T-cell (primary cell): ENCODE measurements around the gene ACAP2. TPM values are rescaled to one million over a fixed set of nuclear protein-coding genes. Genes with fewer than 3 reads are reported as not detected.

ENCODE experiments used
- ATAC-seq, 4 experiments: fragments of 200-7000 bp in 3 of 4; fragments of 150-1000 bp in 1 of 4; cut with Tn5 transposase; replicated peaks in 1 of 4; 1 replicate in 3 of 4; 2 replicates in 1 of 4; pipeline ENCODE4 v1.10.0; 2021; ENCODE audit warnings: moderate library complexity in 3 of 4, mild to moderate bottlenecking in 2 of 4, moderate number of reproducible peaks in 1 of 4
- CTCF ChIA-PET, 2 donors: fragments of 300-600 bp; sonication (Branson Sonifier 250); formaldehyde crosslinking; loops; one replicate each; lab custom pipeline; 2022; ENCODE audit warnings: antibody characterized with exemption in 2 of 2; lab: Charles Lee
- POLR2A ChIA-PET, 2 donors: fragments of 300-600 bp; sonication (Branson Sonifier 250); formaldehyde crosslinking; loops; one replicate each; lab custom pipeline; 2022; ENCODE audit warnings: antibody characterized with exemption in 2 of 2; lab: Charles Lee
- DNase-seq, 35 experiments: peaks; one replicate each; pipeline versions ENCODE4 v3.0.0 to v3.0.0-alpha.2; 2013 to 2023
- H3K27ac ChIP-seq: one replicate; pipeline ENCODE4 v1.5.1; 2013; ENCODE audit warnings: low read length
- H3K27me3 ChIP-seq, 2 experiments: replicated peaks in 1 of 2; 1 replicate in 1 of 2; 2 replicates in 1 of 2; pipeline versions ENCODE4 v1.6.1 to v1.7.0; 2013; ENCODE audit warnings: low read length in 1 of 2, mixed read lengths in 1 of 2; ENCODE audit not compliant: control insufficient read depth in 2 of 2, insufficient read depth in 2 of 2; ENCODE audit errors: extremely low read depth in 1 of 2
- H3K36me3 ChIP-seq, 2 donors: 1 replicate in 1 of 2; 2 replicates in 1 of 2; pipeline versions ENCODE4 v1.6.1 to v1.7.0; 2013; ENCODE audit warnings: low read length in 1 of 2; ENCODE audit not compliant: control insufficient read depth in 2 of 2, insufficient read depth in 1 of 2; ENCODE audit errors: extremely low read depth in 1 of 2
- H3K4me1 ChIP-seq, 2 experiments: 1 replicate in 1 of 2; 2 replicates in 1 of 2; pipeline versions ENCODE4 v1.6.1 to v1.7.0; 2013; ENCODE audit warnings: low read length in 2 of 2, mixed read lengths in 1 of 2; ENCODE audit not compliant: insufficient read depth in 2 of 2, control insufficient read depth in 1 of 2; ENCODE audit errors: extremely low read depth in 1 of 2
- H3K4me3 ChIP-seq, 2 donors: 1 replicate in 1 of 2; 2 replicates in 1 of 2; pipeline versions ENCODE4 v1.5.1 to v1.7.0; 2013; ENCODE audit warnings: mild to moderate bottlenecking in 2 of 2, low read length in 1 of 2, moderate library complexity in 1 of 2; ENCODE audit not compliant: control insufficient read depth in 1 of 2; ENCODE audit errors: extremely low read depth in 1 of 2
- H3K9me3 ChIP-seq: 2 replicates; pipeline ENCODE4 v1.7.0; 2013
- H3K27ac Mint-ChIP-seq, 2 donors: one replicate each; pipeline ENCODE4 v1.8.0; 2020 to 2021; ENCODE audit warnings: mild to moderate bottlenecking in 2 of 2, mixed read lengths in 2 of 2
- H3K27me3 Mint-ChIP-seq, 2 donors: one replicate each; pipeline ENCODE4 v1.8.0; 2021 to 2022; ENCODE audit warnings: mixed read lengths in 2 of 2
- H3K36me3 Mint-ChIP-seq: one replicate; pipeline ENCODE4 v1.8.0; 2021; ENCODE audit warnings: mixed read lengths
- H3K4me1 Mint-ChIP-seq, 3 donors: one replicate each; pipeline ENCODE4 v1.8.0; 2020 to 2022; ENCODE audit warnings: mixed read lengths in 3 of 3, mild to moderate bottlenecking in 1 of 3
- H3K4me3 Mint-ChIP-seq, 3 donors: one replicate each; pipeline ENCODE4 v1.8.0; 2020 to 2022; ENCODE audit warnings: mild to moderate bottlenecking in 3 of 3, mixed read lengths in 3 of 3, moderate library complexity in 3 of 3
- H3K9me3 Mint-ChIP-seq, 3 donors: one replicate each; pipeline ENCODE4 v1.8.0; 2020 to 2022; ENCODE audit warnings: mixed read lengths in 3 of 3
- WGBS: methylation state at CpG from one replicate; pipeline ENCODE4 v1.1.5; 2013; ENCODE audit warnings: missing lambda C conversion rate; ENCODE audit not compliant: insufficient coverage; 5-methylcytosine and 5-hydroxymethylcytosine counted together
- total RNA-seq, 35 experiments: library from RNA in 6 of 35; stranded (reverse) in 6 of 35; fragments of 120-200 nt in 1 of 35; gene quantifications; one replicate each; pipeline versions ENCODE4 v1.2.1 to v1.2.4 and lab custom pipeline; 2013 to 2026

The ACAP2 gene
- total RNA-seq, 5 donors from 2014 or later (not counting 1 experiment from before 2014, with no cell fraction given) = 63.6 to 90.7 (median 72.5) TPM

DNA sequence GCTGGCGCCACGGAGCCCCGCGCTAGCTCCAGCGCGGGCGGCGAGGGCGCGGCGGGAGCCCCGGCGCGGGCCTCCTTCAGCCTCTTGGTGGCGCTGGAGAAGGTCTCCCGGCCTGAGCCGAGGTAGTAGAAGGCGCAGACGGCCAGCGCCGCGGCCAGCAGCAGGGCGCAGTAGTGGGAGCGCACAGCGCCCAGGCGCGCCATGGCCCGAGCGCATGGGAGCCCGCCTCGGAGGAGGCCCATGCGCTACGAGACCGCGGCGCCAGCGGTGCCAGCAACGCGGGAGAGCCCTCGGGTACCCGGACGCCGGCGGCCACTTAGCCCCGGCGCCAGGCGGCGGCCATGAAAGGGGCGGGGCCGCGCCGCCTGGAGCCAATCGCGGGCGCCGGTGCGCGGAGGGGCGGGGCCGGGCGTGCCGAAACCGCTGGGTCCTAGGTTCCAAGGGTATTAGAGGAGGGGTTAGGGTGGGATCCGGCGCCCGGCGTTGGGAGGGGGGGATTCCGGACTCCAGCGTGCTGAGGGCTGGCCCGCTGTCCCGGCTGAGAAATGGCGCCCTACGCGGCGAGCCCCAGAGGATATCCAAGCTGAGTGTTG is 171.9 kb downstream of the ACAP2 start, which contains the start of gene XXYLT1:
Gene XXYLT1, minus strand, starts transcription at position 343 of the 593 bp plus-strand sequence. Its CDS starts 101 bp downstream, at position 242.
- ATAC-seq = peak; percentile 87 to 91 (median 88)
- peaks cover 23 to 30% (median 25%) of the 10 kb centered on the region in 3 donors for H3K4me1 Mint-ChIP-seq
- no peaks in the 10 kb centered on the region for H3K27me3 ChIP-seq
- CTCF ChIA-PET = interaction anchor here (0.5 to 2.9 kb wide), 38 partner anchors 9 to 875 kb away, joined by 3 to 27 read pairs (median 4); partner anchors contain the start of genes ACAP2 (in 1 of the 2), LSG1 (in 1 of the 2) and PPP1R2 (in 1 of the 2)
- peak within 1 kb of the TSS; percentile 58 to 89 for H3K4me3 ChIP-seq
- POLR2A ChIA-PET = interaction anchor here (0.5 to 1.0 kb wide), 6 partner anchors 84 to 603 kb away, joined by 3 to 9 read pairs (median 4); no protein-coding TSS in a partner anchor
- no peaks in the 10 kb centered on the region for H3K9me3 ChIP-seq
- peak; percentile 72 to 92 (median 84) for DNase-seq
- peak within 1 kb of the TSS; percentile 80 to 87 (median 81) for H3K4me3 Mint-ChIP-seq
- H3K9me3 Mint-ChIP-seq = no peaks in the 10 kb centered on the region
- H3K36me3 Mint-ChIP-seq = peaks cover 12% of the 10 kb centered on the region
- no peaks in the 10 kb centered on the region for H3K27me3 Mint-ChIP-seq
- peaks cover 6 to 10% of the 10 kb centered on the region in 2 donors for H3K36me3 ChIP-seq
- H3K27ac ChIP-seq = peak within 1 kb of the TSS; percentile 61
- under 1% methylated on average over 75 of the region's 75 CpGs for WGBS
- peaks cover 13 to 20% of the 10 kb centered on the region in 2 experiments for H3K4me1 ChIP-seq
- peak within 1 kb of the TSS; percentile 81 to 85 for H3K27ac Mint-ChIP-seq

GRCh38 chr3:195270079-195270816 is 172.6 kb downstream of the ACAP2 start:
- ATAC-seq = peak in 2 of 4 experiments; percentile 2
- Mint-ChIP-seq H3K9me3 (no peaks in the 10 kb centered on the region), H3K36me3 (peaks cover 14% of the 10 kb centered on the region), H3K27ac (peak overlapping the region; percentile 78 to 79), H3K4me3 (peak overlapping the region; percentile 78 to 82 (median 80)), H3K4me1 (peaks cover 23 to 32% (median 28%) of the 10 kb centered on the region in 3 donors), H3K27me3 (no peaks in the 10 kb centered on the region)
- 1% methylated on average over 52 of the region's 52 CpGs for WGBS
- POLR2A ChIA-PET = interaction anchor here (0.6 kb wide), 2 partner anchors 270 to 603 kb away, joined by 3 read pairs; no protein-coding TSS in a partner anchor
- H3K27me3 ChIP-seq = no peaks in the 10 kb centered on the region
- peaks cover 13 to 20% of the 10 kb centered on the region in 2 experiments for H3K4me1 ChIP-seq
- peaks cover 6 to 13% of the 10 kb centered on the region in 2 donors for H3K36me3 ChIP-seq
- no peaks in the 10 kb centered on the region for H3K9me3 ChIP-seq
- CTCF ChIA-PET = interaction anchor here (0.6 to 2.9 kb wide), 16 partner anchors 8 to 613 kb away, joined by 3 to 27 read pairs (median 5); partner anchors contain the start of genes LSG1 (in 1 of the 2) and PPP1R2 (in 1 of the 2)
- peak overlapping the region; percentile 49 to 89 for H3K4me3 ChIP-seq
- peak in 14 of 35 experiments; percentile 11 to 50 (median 32) for DNase-seq
- peak overlapping the region; percentile 26 for H3K27ac ChIP-seq

DNA sequence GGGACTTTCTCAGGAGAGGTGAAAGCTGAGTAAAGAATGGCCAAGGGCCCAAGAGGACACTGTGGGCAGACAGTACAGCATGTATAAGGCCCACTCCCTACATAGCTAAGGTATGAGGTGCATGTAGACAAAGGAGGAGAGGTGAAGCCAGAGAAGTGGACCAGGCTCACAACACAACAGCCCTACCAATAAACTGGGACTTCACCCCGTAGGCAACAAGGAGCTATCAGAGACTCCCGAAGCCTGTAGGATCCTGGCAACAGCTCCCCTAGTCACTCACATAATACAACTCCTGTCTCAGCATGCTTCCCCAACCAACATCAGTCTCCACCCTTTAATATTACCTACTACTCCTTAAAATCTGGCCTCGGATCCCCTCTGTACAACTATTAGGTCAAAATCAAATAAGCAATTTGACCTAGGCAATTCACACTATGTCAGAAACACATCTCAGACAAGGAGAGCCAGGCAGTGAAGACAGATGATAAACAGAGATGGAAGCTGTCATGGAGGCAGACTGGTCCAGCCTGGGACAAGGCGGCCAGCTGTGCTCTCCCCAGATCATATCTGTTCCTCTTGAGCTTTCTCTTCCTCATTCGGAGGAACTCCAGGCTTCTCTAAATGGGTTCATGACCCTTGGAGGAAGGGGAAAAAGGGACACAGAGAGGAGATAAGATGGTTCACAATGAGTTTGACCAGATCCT is 173.3 kb downstream of the ACAP2 start:
- H3K36me3 ChIP-seq = peaks cover 6 to 13% of the 10 kb centered on the region in 2 donors
- Mint-ChIP-seq H3K36me3 (peaks cover 14% of the 10 kb centered on the region), H3K4me1 (peaks cover 23 to 32% (median 28%) of the 10 kb centered on the region in 3 donors), H3K27ac (peak overlapping the region in 1 of 2 donors; percentile 79), H3K27me3 (no peaks in the 10 kb centered on the region), H3K4me3 (peak overlapping the region; percentile 78 to 82 (median 80)), H3K9me3 (no peaks in the 10 kb centered on the region)
- CTCF ChIA-PET = interaction anchor here (0.6 to 2.9 kb wide), 6 partner anchors 7 to 598 kb away, joined by 4 to 15 read pairs (median 8); partner anchors contain the start of genes LSG1 (in 1 of the 2) and PPP1R2 (in 1 of the 2)
- ATAC-seq = no peak
- H3K27me3 ChIP-seq = no peaks in the 10 kb centered on the region
- POLR2A ChIA-PET = interaction anchor here in 1 of 2 donors (0.6 to 0.7 kb wide), 2 partner anchors 35 to 130 kb away, joined by 4 read pairs; no protein-coding TSS in a partner anchor
- H3K4me3 ChIP-seq = peak overlapping the region; percentile 49 to 89
- no peak overlapping the region for H3K27ac ChIP-seq
- DNase-seq = no peak
- H3K9me3 ChIP-seq = no peaks in the 10 kb centered on the region
- 80% methylated on average over 1 of the region's 5 CpGs for WGBS
- peaks cover 13 to 20% of the 10 kb centered on the region in 2 experiments for H3K4me1 ChIP-seq

DNA sequence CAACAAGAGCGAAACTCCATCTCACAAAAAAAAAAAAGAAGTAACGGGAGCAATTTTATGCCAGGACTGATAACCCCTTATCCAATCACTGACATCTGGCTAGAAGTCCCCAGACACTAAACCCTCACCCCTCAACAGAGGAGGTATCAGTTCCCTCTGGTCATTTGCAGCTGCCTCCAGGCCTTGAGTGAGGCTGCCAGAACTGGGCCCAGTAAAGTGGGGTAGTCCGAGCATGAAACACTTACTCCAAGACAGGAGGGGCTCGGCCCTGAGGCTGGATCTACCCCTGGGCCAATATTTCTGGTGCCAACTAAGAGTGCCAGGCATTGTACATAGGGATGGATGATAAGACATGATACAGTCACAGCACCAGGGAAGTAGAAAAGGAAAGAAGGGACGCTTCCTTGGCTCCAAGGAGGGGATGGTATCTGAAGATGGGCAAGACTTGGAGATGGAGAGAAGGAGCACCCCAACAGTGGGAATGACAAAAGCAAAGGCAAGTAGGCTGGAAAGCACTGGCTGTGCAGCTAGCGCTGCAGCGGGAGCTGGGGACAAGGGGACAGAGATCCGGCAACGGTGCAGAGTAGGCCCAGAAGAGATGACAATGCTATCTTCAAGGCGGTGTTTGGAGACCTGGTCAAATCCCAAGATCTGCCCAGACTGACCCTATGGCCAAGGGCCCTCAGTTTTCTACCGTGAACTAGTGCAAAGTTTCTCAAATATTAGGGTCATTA is 174.1 kb downstream of the ACAP2 start:
- no peaks in the 10 kb centered on the region for H3K27me3 Mint-ChIP-seq
- H3K4me1 ChIP-seq = peaks cover 13 to 20% of the 10 kb centered on the region in 2 experiments
- ChIA-PET POLR2A (interaction anchor here in 1 of 2 donors (0.6 to 0.7 kb wide), 2 partner anchors 36 to 130 kb away, joined by 4 read pairs; no protein-coding TSS in a partner anchor), CTCF (interaction anchor here in 1 of 2 donors (1.3 kb wide), 1 partner anchor 10 kb away, joined by 4 read pairs; no protein-coding TSS in a partner anchor)
- 96% methylated on average over 10 of the region's 11 CpGs for WGBS
- H3K27ac Mint-ChIP-seq = no peak overlapping the region
- H3K27me3 ChIP-seq = no peaks in the 10 kb centered on the region
- no peak for DNase-seq
- ATAC-seq = no peak
- no peak overlapping the region for H3K4me3 ChIP-seq
- no peak overlapping the region for H3K27ac ChIP-seq
- peak overlapping the region; percentile 25 to 82 (median 45) for H3K4me3 Mint-ChIP-seq
- H3K36me3 ChIP-seq = peaks cover 6 to 13% of the 10 kb centered on the region in 2 donors
- no peaks in the 10 kb centered on the region for H3K9me3 ChIP-seq
- H3K36me3 Mint-ChIP-seq = peaks cover 14% of the 10 kb centered on the region
- H3K9me3 Mint-ChIP-seq = no peaks in the 10 kb centered on the region
- peaks cover 23 to 32% (median 31%) of the 10 kb centered on the region in 3 donors for H3K4me1 Mint-ChIP-seq

- H3K4me1 Mint-ChIP-seq = peaks cover 21 to 34% (median 29%) of the 10 kb centered on the region in 3 donors
- no peaks in the 10 kb centered on the region for H3K27me3 Mint-ChIP-seq
- Histone ChIP-seq H3K4me1 (peaks cover 12 to 20% of the 10 kb centered on the region in 2 experiments), H3K27me3 (no peaks in the 10 kb centered on the region), H3K27ac (no peak overlapping the region), H3K36me3 (peaks cover 6 to 13% of the 10 kb centered on the region in 2 donors), H3K4me3 (no peak overlapping the region), H3K9me3 (no peaks in the 10 kb centered on the region)
- CTCF ChIA-PET = interaction anchor here in 1 of 2 donors (0.6 kb wide), 2 partner anchors 270 to 1021 kb away, joined by 3 read pairs; partner anchors contain the start of gene PCYT1A
- H3K27ac Mint-ChIP-seq = no peak overlapping the region
- POLR2A ChIA-PET = no interaction called here
- DNase-seq (no peak), ATAC-seq (no peak)
- H3K4me3 Mint-ChIP-seq = no peak overlapping the region
- H3K9me3 Mint-ChIP-seq = no peaks in the 10 kb centered on the region
- 80% methylated on average over 3 of the region's 3 CpGs for WGBS
- peaks cover 14% of the 10 kb centered on the region for H3K36me3 Mint-ChIP-seq
Measured at GRCh38 chr3:195267096-195267495, 175.7 kb downstream of the ACAP2 start.
